A673 (cell line): ENCODE results near the gene ACSL4.

Experiments used
- EZH2 ChIP-seq: fragments of 200-600 bp; sonication (generic); IDR thresholded peaks from 2 replicates; pipeline ENCODE4 v1.6.1; 2017; ENCODE audit warnings: borderline replicate concordance, low read depth, mild to moderate bottlenecking, mixed read lengths, antibody characterized with exemption, low read length; ENCODE audit not compliant: poor library complexity, severe bottlenecking
- TF ChIP-seq, protein P1 (sequence below): fragments of 300-800, 200-600 bp; sonication (generic); conservative IDR thresholded peaks from 2 replicates; pipeline ENCODE4 v1.5.1; 2017; ENCODE audit warnings: low read depth, mild to moderate bottlenecking, antibody characterized with exemption, low read length, moderate library complexity, mixed read lengths

DNA sequence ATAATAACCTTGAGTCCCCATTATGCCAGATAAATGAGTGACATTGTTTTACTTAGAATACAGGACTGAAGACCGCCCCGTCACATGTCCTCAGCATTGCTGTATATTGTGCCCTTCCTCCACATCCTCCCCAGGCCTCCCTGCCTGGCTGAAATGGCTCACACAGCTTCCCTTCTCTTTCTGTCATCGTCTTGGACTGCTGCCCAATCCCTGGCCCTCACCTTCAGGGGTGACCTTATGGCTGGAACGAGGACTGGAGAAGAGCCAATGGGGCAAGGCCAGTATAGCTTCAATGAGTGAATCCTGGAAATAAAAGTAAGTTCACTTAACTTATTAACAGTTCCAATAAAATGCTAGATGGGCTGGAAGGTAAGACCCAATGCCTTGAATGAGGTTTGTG is 110.8 kb downstream of the ACSL4 start:
- TF ChIP-seq, protein P1, sequence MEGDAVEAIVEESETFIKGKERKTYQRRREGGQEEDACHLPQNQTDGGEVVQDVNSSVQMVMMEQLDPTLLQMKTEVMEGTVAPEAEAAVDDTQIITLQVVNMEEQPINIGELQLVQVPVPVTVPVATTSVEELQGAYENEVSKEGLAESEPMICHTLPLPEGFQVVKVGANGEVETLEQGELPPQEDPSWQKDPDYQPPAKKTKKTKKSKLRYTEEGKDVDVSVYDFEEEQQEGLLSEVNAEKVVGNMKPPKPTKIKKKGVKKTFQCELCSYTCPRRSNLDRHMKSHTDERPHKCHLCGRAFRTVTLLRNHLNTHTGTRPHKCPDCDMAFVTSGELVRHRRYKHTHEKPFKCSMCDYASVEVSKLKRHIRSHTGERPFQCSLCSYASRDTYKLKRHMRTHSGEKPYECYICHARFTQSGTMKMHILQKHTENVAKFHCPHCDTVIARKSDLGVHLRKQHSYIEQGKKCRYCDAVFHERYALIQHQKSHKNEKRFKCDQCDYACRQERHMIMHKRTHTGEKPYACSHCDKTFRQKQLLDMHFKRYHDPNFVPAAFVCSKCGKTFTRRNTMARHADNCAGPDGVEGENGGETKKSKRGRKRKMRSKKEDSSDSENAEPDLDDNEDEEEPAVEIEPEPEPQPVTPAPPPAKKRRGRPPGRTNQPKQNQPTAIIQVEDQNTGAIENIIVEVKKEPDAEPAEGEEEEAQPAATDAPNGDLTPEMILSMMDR: no peak
- TF ChIP-seq EZH2: no peak
